ENCODE results near the gene ACTC1.
A peak's percentile ranks its signal among the peaks of the same experiment; 100 is the strongest.
"Not testable (repeated sequence)": the region's sequence is repeated elsewhere in the genome, so short reads cannot be mapped to it uniquely, and the experiment has no call there.

ACTC1 gene

GRCh38 chr15:34795267-34796081, at the start of gene ACTC1:
Gene ACTC1, minus strand, starts transcription at chr15:34795549. Its CDS starts 741 bp downstream, at chr15:34794808.
- no peak for DNase-seq (ENCODE audit: low spot score)

DNA sequence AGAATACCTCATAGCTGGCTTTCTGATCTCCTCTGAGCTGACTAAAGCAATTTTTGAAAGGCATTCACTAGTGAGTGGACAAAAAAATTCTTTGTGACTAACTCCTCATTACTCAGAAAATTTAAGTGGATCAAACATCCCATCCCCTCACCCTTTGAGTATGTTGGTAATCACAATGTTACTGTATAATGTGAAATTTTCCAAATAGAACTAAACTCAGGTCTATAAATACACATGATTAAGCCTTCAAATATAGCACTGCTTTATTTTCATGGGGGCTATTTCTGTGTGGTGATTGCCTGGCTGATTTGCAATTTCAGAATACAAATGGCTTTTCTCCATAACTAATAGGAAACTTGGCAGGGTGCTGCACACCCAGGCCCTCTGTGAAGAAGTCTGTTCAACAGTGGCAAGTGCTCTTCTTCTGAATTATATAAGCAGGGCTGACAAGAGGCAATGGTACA, 45.9 kb upstream of the ACTC1 start:
- peak; percentile 24 for DNase-seq (ENCODE audit: low spot score)

DNA sequence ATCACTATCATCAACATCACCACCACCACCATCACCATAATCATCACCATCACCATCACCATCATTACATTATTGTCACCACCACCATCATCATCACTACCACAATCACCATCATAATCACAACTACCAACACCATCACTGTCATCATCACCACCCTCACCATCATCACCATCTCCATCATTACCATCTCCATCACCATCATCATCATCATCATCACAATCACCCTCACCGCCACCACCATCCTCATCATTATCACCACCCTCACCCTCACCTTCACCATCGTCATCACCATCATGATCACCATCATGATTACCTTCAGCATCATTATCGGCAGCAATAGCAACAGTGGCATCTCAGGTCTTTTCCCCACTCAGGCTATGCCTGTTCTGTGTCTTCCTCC, 42.9 kb upstream of the ACTC1 start:
- DNase-seq (ENCODE audit: low spot score), result no peak

DNA sequence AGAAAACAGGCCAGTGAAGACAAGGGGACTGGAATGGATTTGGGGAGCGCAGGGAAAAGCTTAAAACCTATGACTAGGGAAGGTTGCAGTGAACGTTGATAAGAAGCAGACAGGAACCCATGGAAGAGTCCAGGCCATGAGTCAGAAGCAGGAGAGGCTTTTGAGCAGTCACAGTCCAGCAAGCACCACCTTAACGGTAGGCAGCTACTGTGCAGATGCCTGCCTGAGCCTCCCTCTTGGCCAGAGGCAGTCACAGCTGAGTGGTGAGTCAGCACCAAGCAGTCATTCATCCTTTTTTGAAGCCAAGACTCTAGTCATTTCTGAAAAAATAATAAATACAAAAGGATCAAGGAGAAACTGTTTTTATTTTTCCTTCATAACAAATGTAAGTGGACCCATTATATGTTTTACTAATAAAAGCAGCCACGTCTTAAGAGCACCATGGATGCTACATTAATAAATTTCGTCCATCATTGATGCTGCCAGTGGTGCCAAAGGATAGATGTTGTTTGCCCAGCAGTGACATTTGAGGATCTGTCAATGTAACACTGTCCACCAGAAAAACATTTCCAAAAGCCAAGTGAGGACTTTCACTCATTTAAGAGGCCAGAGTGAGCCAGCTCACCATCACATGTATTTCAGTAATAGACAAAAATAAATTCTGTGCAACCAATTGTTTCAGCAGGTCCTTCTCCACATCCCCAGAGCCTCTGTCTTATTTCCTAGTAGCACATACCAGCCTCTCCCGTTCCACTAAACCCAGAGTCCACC, 42.1 kb upstream of the ACTC1 start:
- no peak for DNase-seq (ENCODE audit: low spot score)

- no peak for DNase-seq (ENCODE audit: low spot score)
Measured at GRCh38 chr15:34828145-34828911, 33.0 kb upstream of the ACTC1 start.

DNA sequence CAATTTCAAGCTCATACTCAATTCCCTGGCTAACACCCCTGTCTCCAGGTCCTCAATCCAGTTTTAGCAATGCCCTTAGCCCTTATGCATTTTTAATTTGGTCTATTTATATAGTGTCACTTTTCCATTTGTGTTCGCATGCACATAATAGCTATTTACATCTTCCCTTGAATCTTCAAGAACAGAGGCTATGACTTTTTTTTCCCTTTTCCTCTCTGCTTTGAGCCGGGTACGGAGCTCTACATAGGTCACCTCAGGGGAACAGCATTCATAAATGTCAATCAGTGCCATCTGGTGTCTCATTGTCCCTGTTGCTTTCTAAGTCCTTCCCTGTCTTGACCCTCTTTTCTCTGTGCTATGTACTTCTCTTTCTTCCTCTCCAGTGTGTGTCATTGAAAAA, 26.5 kb upstream of the ACTC1 start:
- no peak for DNase-seq (ENCODE audit: low spot score)

- no peak for DNase-seq (ENCODE audit: low spot score)
Measured at GRCh38 chr15:34820110-34820509, 24.8 kb upstream of the ACTC1 start.

DNA sequence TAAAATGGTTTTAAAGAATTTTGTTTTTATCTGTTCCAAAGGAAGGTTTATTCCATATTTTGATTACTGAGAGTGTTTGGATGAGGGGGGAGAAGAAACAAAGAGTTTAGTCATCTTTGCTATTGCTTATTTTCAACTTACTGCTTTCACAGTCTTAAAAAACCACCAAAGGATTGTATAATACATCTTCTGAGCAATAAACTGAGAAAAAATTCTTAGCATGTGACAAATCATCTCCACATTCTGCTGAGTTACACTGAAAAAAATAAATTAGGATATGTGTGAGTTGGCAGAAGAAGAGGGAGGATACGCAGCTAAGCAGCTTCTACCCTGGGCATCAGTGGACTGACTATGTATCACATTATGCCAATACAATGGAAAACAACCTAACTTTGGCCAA, 23.2 kb upstream of the ACTC1 start:
- DNase-seq (ENCODE audit: low spot score), result no peak

DNA sequence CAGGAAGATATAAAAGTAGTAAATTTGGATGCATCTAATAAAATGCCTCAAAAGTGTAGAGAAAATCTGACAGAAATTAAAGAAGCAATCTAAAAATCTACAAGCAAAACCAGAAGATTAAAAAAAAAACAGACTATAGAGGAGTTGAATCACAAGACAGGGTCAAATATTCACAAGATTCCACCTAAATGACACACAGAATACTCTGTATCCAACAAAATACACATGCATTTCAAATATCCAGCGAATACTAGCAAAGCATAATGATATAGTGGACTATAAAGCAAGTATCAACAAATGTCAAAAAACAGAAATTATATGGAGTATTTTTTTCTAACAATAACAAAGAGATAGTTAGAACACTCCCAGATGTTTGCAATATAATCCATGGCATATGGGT, 20.5 kb upstream of the ACTC1 start:
- no peak for DNase-seq (ENCODE audit: low spot score)

GRCh38 chr15:34813446-34814190, 18.3 kb upstream of the ACTC1 start:
- no peak for DNase-seq (ENCODE audit: low spot score)

DNA sequence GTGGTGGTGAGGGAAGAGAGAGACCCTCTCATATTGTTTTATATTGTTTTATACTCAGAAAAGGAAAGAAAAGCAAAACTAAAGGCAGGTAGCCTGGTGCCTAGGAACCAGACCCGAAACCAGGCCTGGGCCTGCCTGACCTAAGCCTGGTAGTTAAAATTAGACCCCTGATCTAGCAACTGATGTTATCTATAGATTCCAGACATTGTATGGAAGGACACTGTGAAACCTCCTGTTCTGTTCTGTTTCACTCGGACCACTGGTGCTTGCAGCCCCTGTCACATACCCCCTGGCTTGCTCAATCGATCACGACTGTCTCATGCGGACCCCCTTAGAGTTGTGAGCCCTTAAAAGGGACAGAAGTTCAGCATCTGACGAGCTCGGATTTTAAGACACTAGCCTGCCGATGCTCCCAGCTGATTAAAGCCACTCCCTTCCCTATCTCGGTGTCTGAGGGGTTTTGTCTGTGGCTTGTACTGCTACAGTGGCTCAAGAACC, 17.6 kb upstream of the ACTC1 start:
- DNase-seq (ENCODE audit: low spot score), result not testable (repeated sequence)

GRCh38 chr15:34812369-34812768, 17.0 kb upstream of the ACTC1 start:
- no peak for DNase-seq (ENCODE audit: low spot score)

DNA sequence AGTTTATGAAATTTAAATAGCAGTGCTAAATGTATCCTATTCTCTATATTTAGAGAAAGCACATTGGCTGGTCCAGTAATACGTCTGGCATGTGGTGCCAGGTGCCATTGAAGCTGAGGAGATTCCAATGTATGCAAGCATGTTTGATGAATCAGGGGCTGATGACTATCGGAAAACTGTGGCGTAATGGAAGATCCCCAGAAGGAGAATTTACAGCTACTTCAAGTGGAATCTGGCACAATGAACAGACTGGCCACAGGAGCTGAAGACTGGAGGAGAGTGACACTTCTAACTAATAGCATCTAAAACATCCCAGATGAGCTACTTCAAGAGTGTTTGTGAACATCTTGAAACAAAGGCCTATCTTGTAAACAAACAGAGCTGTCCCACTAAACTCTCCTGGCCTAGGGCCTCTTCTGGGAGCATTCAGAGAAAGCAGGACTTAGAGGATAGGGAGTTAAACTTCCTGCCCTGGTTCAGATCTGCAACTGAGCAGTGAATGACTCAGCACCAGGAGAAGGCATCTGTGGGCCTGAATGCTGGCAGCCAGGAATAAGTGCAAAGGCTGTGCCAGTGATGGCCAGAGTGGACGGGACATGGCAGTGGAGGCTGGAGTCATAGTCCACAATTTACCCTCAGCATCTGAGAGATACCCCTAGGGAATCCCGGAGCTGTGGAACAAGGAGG, 15.2 kb upstream of the ACTC1 start:
- DNase-seq (ENCODE audit: low spot score), result no peak

DNA sequence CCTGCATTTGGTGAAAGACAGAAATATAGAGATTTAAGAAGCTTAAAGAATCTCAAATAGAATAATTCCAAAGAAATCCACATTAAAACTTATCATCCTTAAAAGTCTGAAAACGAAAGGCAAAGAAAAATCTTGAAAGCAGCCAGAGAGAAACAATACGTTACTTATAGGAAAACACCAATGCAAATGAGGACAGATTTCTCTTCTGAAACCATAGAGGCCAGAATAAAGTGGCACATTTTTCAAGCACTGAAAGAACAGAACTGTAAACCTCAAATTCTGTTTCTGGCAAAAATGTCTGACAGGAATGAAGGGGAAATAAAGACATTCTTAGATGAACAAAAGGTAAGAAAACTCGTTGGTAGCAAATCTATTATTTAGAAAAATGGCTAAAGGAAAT, 13.8 kb upstream of the ACTC1 start:
- no peak for DNase-seq (ENCODE audit: low spot score)

GRCh38 chr15:34808016-34808415, 12.7 kb upstream of the ACTC1 start:
- DNase-seq (ENCODE audit: low spot score), result no peak

DNA sequence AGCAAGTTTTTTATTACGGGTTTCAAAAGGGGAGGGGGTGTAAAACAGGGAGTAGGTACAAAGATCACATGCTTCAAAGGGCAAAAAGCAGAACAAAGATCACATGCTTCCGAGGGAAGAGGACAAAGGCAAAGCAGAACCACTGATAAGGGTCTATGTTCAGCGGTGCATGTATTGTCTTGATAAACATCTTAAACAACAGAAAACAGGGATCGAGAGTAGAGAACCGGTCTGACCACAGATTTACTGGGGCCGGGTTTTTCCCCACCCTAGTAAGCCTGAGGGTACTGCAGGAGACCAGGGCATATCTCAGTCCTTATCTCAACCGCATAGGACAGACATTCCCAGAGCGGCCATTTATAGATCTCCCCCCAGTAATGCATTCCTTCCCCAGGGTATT, 11.9 kb upstream of the ACTC1 start:
- not testable (repeated sequence) for DNase-seq (ENCODE audit: low spot score)

GRCh38 chr15:34804776-34805175, 9.4 kb upstream of the ACTC1 start:
- DNase-seq (ENCODE audit: low spot score), result no peak

DNA sequence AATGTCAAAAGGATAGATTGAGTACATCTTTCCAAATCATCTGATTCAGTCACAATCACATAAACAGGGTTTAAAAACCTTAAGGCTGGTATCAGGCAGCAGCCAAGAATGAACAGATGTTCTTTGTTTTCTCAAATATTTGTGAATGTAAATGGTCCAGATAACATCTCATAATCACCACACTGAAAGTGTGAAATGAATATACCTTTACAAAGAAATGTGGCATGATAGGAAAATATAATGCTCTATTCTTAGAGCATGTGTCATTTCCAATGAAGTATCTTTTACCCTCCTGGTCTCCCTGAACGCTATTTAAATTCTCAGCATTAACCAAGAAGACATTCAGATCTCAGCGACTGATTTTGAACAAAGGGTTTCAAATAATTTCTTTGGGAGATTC, 8.8 kb upstream of the ACTC1 start:
- no peak for DNase-seq (ENCODE audit: low spot score)

GRCh38 chr15:34802803-34803750, 7.7 kb upstream of the ACTC1 start:
- no peak for DNase-seq (ENCODE audit: low spot score)

GRCh38 chr15:34802371-34802770, 7.0 kb upstream of the ACTC1 start:
- DNase-seq (ENCODE audit: low spot score), result no peak
